Measurements from ENCODE around the gene GLUD2.

GRCh38 chrX:121013897-121014455 lies 33.4 kb upstream of the GLUD2 start:
- TF ChIP-seq, protein P1, sequence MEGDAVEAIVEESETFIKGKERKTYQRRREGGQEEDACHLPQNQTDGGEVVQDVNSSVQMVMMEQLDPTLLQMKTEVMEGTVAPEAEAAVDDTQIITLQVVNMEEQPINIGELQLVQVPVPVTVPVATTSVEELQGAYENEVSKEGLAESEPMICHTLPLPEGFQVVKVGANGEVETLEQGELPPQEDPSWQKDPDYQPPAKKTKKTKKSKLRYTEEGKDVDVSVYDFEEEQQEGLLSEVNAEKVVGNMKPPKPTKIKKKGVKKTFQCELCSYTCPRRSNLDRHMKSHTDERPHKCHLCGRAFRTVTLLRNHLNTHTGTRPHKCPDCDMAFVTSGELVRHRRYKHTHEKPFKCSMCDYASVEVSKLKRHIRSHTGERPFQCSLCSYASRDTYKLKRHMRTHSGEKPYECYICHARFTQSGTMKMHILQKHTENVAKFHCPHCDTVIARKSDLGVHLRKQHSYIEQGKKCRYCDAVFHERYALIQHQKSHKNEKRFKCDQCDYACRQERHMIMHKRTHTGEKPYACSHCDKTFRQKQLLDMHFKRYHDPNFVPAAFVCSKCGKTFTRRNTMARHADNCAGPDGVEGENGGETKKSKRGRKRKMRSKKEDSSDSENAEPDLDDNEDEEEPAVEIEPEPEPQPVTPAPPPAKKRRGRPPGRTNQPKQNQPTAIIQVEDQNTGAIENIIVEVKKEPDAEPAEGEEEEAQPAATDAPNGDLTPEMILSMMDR (IDR thresholded peaks at IDR 0.05; ENCODE audit: low read length) = no peak
- TF ChIP-seq EZH2 (IDR thresholded peaks at IDR 0.05; ENCODE audit: borderline replicate concordance, low read length) = no peak
